ENCODE measurements around the gene ANAPC7. TPM values are rescaled to one million over a fixed set of nuclear protein-coding genes. Genes with fewer than 3 reads are reported as not detected.
A peak's percentile ranks its signal among the peaks of the same experiment; 100 is the strongest.

The ANAPC7 gene
- total RNA-seq, 1 experiment from 2014 or later: 91.1 TPM

GRCh38 chr12:110403976-110404682 lies 621 bp upstream of the ANAPC7 start:
- H3K4me1 ChIP-seq (ENCODE audit: insufficient read depth, low read length): no peaks in the 10 kb centered on the region
- Mint-ChIP-seq H3K27ac (peak overlapping the region; percentile 100), H3K27me3 (ENCODE audit: low read depth) (no peaks in the 10 kb centered on the region; the same call in 1 of the 2 replicates), H3K4me1 (peaks cover 6 to 8% of the 10 kb centered on the region in 2 experiments), H3K36me3 (ENCODE audit: insufficient read depth in 1 of 3, low read depth in 3 of 3) (peaks cover 16 to 31% (median 26%) of the 10 kb centered on the region in 3 experiments; a peak in 6 of 7 replicates), H3K9me3 (peaks cover 0 to 3% of the 10 kb centered on the region in 2 experiments; a peak in 2 of 5 replicates), H3K4me3 (peak overlapping the region; percentile 99 to 100)
- H3K23me2 ChIP-seq (ENCODE audit: insufficient read length, low read depth, low read length, poor library complexity, severe bottlenecking): no peaks in the 10 kb centered on the region
- no peaks in the 10 kb centered on the region for H3K27me3 ChIP-seq (ENCODE audit: insufficient read depth, low read length)
- H2AFZ ChIP-seq (ENCODE audit: low read length): peak overlapping the region; percentile 96
- no peaks in the 10 kb centered on the region for H3K9me3 ChIP-seq (ENCODE audit: control insufficient read depth, low read depth, low read length)
- H2BK20ac ChIP-seq (ENCODE audit: low read depth, low read length, poor library complexity, severe bottlenecking): no peak overlapping the region
- H2BK5ac ChIP-seq (ENCODE audit: insufficient read length, low read length): peak overlapping the region; percentile 18
- H3K9ac ChIP-seq (ENCODE audit: extremely low read depth, insufficient read length, low read length): peak overlapping the region; percentile 95
- peaks cover 20% of the 10 kb centered on the region; the same call in 1 of the 2 replicates for H3K79me2 ChIP-seq (ENCODE audit: insufficient read depth, low read length)
- H2BK15ac ChIP-seq (ENCODE audit: low read depth, low read length): no peak overlapping the region
- peak overlapping the region; percentile 90 for H3K27ac ChIP-seq (ENCODE audit: insufficient read length, low read depth, low read length)
- H4K8ac ChIP-seq (replicated peaks; ENCODE audit: insufficient read length, low read depth, low read length): no peak overlapping the region
- H4K20me1 ChIP-seq (ENCODE audit: control insufficient read depth, insufficient read depth, insufficient read length): no peaks in the 10 kb centered on the region
- H3K4me2 ChIP-seq (ENCODE audit: insufficient read depth, insufficient read length, low read length): peak overlapping the region; percentile 77
- DNase-seq: peak; percentile 83
- no peak overlapping the region for H3K23ac ChIP-seq (ENCODE audit: insufficient read length, low read depth, low read length)
- no peak overlapping the region for H4K91ac ChIP-seq (ENCODE audit: insufficient read length, low read depth, low read length)
- no peak overlapping the region for H3K4ac ChIP-seq (ENCODE audit: low read depth, low read length)
- H3K79me1 ChIP-seq (ENCODE audit: insufficient read depth, low read depth, low read length, poor library complexity, severe bottlenecking): no peaks in the 10 kb centered on the region
- peak overlapping the region; percentile 33 for H4K5ac ChIP-seq (ENCODE audit: insufficient read length, low read depth, low read length)
- H3T11ph ChIP-seq (ENCODE audit: low read length): peak overlapping the region; percentile 38
- H2BK120ac ChIP-seq (ENCODE audit: low read depth, low read length, poor library complexity, severe bottlenecking): no peak overlapping the region
- WGBS (ENCODE audit: extremely low coverage, insufficient read length, low lambda C conversion rate): no CpG with 5 or more reads among the region's 21 CpGs
- no peak for TF ChIP-seq CTCF (conservative IDR thresholded peaks at IDR 0.05)
- H3K18ac ChIP-seq (ENCODE audit: insufficient read length, low read depth, low read length): peak overlapping the region; percentile 81
- H2BK12ac ChIP-seq (ENCODE audit: insufficient read length, low read depth, low read length): no peak overlapping the region
- H3K56ac ChIP-seq (ENCODE audit: insufficient read length, low read depth, low read length): peak overlapping the region; percentile 42
- H3K14ac ChIP-seq (ENCODE audit: insufficient read depth, low read length): peak overlapping the region; percentile 88; the same call in 1 of the 2 replicates
- no peak overlapping the region for H2AK5ac ChIP-seq (ENCODE audit: insufficient read length, low read length)
